ENCODE measurements around the gene SPOUT1.
A peak's percentile ranks its signal among the peaks of the same experiment; 100 is the strongest.

The SPOUT1 gene

DNA sequence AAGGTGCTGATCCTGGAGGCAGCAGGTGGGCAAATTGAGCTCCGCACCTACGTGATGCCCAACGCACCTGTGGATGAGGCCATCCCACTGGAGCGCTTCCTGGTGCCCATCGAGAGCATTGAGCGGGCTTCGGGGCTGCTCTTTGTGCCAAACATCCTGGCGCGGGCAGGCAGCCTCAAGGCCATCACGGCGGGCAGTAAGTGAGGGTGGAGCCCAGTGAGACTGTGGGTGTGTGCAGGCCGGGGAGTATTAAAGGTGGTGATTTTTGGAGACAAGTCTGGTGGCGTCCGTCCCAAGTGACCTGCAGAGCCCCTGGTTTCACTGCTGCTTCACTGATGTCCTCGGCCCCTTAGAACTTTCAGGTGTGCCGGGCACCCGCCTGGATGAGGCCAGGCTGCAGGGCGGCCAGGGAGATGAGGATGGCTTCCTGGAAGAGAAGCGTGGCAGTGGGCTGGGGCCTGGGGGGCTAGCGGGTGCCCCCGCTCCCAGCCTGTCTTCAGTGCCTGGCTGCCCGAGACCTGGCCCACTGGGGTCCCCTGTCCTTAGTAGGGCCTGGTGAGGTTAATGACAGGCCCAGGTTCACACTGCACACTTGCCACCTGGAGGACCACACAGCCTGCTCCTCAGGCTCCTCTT lies 7.1 kb downstream of the SPOUT1 start:
- H3K27me3 ChIP-seq (replicated peaks; ENCODE audit: control insufficient read depth, insufficient read depth, low read length, poor library complexity, severe bottlenecking) = no peaks in the 10 kb centered on the region
- H3K4me1 ChIP-seq (ENCODE audit: control insufficient read depth, insufficient read depth, low read length, poor library complexity, severe bottlenecking) = peaks cover 4% of the 10 kb centered on the region
- H3K36me3 ChIP-seq (ENCODE audit: control insufficient read depth, insufficient read depth, low read length) = peaks cover 50% of the 10 kb centered on the region
- no peak overlapping the region for H3K27ac ChIP-seq (ENCODE audit: insufficient read depth, low read length, poor library complexity, severe bottlenecking)
- no peak overlapping the region for H3K4me3 ChIP-seq (ENCODE audit: insufficient read depth, low read depth, low read length, poor library complexity, severe bottlenecking)
- no peak for DNase-seq
- no peaks in the 10 kb centered on the region for H3K9me3 ChIP-seq (ENCODE audit: control insufficient read depth, low read length)

DNA sequence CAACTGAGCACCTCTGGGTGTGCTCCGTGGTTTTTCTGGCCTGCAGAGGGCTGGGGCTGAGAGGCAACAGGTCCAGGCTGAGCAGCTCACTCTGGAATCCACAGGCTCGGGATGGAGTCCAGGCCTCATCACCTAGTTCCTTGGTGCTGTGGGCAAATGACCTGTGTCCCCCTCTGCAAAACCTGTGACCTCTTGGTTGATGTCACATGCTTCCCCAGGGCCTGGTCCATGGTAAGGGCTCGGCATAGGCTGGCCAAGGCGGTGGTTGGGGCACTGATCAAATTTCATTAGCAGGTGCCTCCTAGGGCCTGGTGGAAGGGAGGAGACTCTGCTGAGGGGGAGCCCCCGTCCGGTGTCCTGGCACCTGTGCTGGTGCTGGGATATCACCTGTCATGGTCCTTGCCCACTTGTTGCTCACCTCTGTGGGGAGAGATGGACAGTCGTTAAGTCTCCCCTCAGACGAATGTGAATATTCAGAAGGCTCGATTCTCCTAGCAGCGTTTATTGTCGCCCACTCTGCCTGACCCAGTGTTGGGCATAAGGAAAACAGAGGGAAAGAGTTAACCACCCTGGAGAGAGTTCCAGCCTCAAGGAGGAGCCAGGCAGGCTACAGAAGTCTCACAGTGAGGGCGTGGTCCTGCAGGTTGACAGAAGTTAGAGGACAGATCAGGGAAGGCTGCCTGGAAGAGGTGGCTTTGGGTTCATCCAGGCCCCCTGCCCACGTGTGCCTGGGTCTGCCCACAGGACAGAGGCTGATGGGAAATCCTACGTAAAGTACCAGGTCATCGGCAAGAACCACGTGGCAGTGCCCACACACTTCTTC lies 7.8 kb downstream of the SPOUT1 start:
- Histone ChIP-seq H3K4me3 (ENCODE audit: insufficient read depth, low read depth, low read length, poor library complexity, severe bottlenecking) (no peak overlapping the region), H3K9me3 (ENCODE audit: control insufficient read depth, low read length) (no peaks in the 10 kb centered on the region), H3K27ac (ENCODE audit: insufficient read depth, low read length, poor library complexity, severe bottlenecking) (no peak overlapping the region), H3K4me1 (ENCODE audit: control insufficient read depth, insufficient read depth, low read length, poor library complexity, severe bottlenecking) (peaks cover 4% of the 10 kb centered on the region), H3K27me3 (replicated peaks; ENCODE audit: control insufficient read depth, insufficient read depth, low read length, poor library complexity, severe bottlenecking) (no peaks in the 10 kb centered on the region), H3K36me3 (ENCODE audit: control insufficient read depth, insufficient read depth, low read length) (peaks cover 43% of the 10 kb centered on the region)
- DNase-seq = no peak

DNA sequence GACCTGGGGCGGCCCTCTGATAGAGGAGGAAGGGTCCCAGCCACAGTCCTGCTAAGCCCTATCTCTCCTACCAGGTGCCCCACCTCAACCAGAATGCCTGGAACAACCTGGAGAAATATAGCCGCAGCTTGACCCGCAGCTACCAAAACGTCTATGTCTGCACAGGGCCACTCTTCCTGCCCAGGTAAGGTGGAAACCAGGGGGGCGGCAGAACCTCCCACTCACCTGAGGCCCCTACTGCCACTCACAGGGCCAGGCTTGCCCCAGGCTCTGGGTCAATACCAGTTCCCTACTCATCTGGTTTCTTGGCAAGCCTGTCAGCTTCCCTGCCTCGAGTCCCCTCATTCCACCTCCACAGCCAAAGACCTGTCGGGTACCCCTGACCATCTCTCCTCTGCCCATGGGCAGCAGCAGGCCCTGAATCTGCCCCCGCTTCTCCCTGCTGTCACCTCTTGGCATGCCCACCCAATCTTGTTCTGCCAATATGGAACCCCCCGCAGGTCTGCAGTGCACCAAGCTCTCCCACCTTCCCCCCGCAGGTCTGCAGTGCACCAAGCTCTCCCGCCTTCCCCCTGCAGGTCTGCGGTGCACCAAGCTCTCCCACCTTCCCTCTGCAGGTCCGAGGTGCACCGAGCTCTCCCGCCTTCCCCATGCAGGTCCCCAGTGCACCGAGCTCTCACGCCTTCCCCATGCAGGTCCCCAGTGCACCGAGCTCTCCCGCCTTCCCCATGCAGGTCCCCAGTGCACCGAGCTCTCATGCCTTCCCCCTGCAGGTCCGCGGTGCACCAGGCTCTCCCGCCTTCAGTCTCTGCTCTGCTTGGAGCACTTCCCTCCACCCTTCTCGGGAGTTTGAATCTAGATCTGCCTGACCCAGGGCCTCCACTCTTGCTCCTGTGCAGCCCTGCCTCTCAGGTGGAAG lies 8.7 kb downstream of the SPOUT1 start:
- H3K27ac ChIP-seq (ENCODE audit: insufficient read depth, low read length, poor library complexity, severe bottlenecking) = no peak overlapping the region
- peaks cover 34% of the 10 kb centered on the region for H3K36me3 ChIP-seq (ENCODE audit: control insufficient read depth, insufficient read depth, low read length)
- DNase-seq = no peak
- no peak overlapping the region for H3K4me3 ChIP-seq (ENCODE audit: insufficient read depth, low read depth, low read length, poor library complexity, severe bottlenecking)
- no peaks in the 10 kb centered on the region for H3K9me3 ChIP-seq (ENCODE audit: control insufficient read depth, low read length)
- peaks cover 4% of the 10 kb centered on the region for H3K4me1 ChIP-seq (ENCODE audit: control insufficient read depth, insufficient read depth, low read length, poor library complexity, severe bottlenecking)
- no peaks in the 10 kb centered on the region for H3K27me3 ChIP-seq (replicated peaks; ENCODE audit: control insufficient read depth, insufficient read depth, low read length, poor library complexity, severe bottlenecking)

DNA sequence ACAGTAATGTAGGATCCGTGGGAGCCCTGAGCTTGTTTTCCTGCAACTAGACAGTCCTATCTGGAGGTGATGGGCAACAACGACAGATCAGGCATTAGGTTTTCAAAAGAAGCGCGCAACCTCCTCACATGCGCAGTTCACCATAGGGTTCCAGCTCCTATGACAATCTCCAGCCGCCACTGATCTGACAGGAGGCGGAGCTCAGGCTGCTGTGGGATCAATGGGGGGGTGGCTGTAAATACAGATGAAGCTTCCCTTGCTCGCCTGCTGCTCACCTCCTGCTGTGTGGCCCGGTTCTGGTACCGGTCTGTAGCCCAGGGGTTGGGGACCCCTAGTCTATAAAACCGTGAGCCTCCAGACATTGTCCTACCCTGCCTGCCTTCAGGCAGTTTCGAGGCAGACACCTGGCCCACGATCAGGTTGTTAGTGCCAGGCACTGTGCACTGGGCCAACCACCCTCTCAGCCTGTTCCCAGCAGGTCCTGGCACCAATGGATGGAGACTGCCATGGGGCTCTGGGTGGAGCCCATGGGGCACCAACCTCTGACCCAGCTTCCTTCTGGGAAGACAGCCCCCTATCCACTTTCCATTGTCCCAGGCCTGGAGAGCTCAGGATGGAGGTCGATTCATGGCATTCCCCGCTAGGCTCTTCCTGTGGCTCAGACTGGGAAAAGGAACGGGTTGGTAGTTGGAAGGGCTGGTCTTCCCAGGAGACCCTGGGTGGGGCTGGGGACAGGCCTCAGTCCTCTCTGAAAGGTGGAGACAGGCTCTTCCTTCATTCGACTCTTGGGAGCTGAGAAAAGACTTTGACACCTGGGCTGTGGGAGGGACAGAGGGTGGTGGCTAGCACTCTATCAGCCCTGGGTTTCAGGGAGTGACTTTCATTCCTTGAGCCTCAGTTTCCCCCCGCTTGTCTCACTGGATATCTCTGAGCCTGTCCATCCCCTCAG lies 9.6 kb downstream of the SPOUT1 start:
- DNase-seq = no peak
- H3K4me3 ChIP-seq (ENCODE audit: insufficient read depth, low read depth, low read length, poor library complexity, severe bottlenecking) = no peak overlapping the region
- H3K36me3 ChIP-seq (ENCODE audit: control insufficient read depth, insufficient read depth, low read length) = peaks cover 30% of the 10 kb centered on the region
- no peaks in the 10 kb centered on the region for H3K27me3 ChIP-seq (replicated peaks; ENCODE audit: control insufficient read depth, insufficient read depth, low read length, poor library complexity, severe bottlenecking)
- H3K27ac ChIP-seq (ENCODE audit: insufficient read depth, low read length, poor library complexity, severe bottlenecking) = no peak overlapping the region
- H3K4me1 ChIP-seq (ENCODE audit: control insufficient read depth, insufficient read depth, low read length, poor library complexity, severe bottlenecking) = peaks cover 4% of the 10 kb centered on the region
- no peaks in the 10 kb centered on the region for H3K9me3 ChIP-seq (ENCODE audit: control insufficient read depth, low read length)

DNA sequence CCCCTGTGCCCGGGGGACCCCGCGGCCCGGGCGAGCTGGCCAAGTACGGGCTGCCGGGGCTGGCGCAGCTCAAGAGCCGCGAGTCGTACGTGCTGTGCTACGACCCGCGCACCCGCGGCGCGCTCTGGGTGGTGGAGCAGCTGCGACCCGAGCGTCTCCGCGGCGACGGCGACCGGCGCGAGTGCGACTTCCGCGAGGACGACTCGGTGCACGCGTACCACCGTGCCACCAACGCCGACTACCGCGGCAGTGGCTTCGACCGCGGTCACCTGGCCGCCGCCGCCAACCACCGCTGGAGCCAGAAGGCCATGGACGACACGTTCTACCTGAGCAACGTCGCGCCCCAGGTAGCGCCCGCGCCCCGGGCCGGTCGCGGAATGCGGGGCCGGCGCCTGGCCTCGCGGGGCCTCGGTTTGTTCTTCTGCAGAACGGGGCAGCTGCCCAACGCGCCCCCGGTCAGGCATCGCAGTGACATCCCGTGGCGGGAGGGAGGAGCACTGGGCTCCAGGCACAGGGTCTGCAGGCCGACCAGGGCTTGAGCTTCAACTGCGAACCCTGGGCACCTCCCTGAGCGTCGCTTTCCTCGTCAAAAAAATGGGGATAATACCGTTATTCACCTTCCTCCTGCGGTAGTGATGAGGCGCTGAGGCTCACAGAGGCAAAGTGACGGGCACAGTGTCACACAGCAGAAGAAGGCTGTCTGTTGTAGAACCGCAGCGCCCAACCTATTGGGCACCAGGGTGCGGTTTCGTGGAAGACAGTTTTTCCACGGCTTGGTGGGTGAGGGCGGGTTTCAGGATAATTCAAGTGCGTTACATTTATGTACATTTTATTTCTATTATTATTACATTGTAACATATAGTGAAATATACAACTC lies 10.5 kb downstream of the SPOUT1 start:
- Histone ChIP-seq H3K36me3 (ENCODE audit: control insufficient read depth, insufficient read depth, low read length) (peaks cover 21% of the 10 kb centered on the region), H3K4me1 (ENCODE audit: control insufficient read depth, insufficient read depth, low read length, poor library complexity, severe bottlenecking) (peaks cover 4% of the 10 kb centered on the region), H3K4me3 (ENCODE audit: insufficient read depth, low read depth, low read length, poor library complexity, severe bottlenecking) (peak overlapping the region; percentile 62), H3K9me3 (ENCODE audit: control insufficient read depth, low read length) (no peaks in the 10 kb centered on the region), H3K27me3 (replicated peaks; ENCODE audit: control insufficient read depth, insufficient read depth, low read length, poor library complexity, severe bottlenecking) (no peaks in the 10 kb centered on the region), H3K27ac (ENCODE audit: insufficient read depth, low read length, poor library complexity, severe bottlenecking) (peak overlapping the region; percentile 63)
- DNase-seq = peak; percentile 2 to 24 (median 24)

DNA sequence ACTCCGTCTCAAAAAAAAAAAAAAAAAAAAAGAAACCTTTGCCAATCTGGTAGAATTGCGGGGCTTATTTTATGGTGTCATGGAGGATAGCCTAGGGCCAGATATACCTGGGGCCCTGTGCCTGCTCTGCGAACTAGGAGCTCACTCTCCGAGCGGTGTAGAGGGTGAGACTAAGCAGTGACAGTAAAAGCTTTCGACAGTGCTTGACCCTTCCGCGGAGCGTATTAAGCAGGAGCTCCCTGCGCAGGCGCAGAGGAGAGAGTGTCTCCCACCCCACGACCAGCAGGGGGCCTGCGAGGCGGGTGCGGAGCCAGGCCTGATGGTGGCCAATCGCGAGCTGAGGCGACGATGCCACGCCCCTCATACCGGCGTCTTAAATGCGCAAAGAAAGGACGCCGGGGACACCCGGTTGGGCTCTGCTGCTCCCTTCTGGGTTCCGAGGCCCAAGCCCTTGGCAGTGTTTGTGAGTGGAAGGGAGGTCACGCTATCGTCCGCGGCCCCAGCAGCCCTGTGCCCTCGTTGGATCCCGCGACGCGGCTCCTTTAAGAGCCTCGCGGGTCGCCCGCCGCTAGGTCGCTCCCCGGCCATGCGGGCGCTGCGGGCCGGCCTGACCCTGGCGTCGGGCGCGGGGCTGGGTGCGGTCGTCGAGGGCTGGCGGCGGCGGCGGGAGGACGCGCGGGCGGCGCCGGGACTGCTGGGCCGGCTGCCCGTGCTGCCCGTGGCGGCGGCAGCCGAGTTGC lies 11.3 kb downstream of the SPOUT1 start, which contains the start of gene ENDOG:
TSS of gene ENDOG (plus strand) at position 402 of the 740 bp plus-strand sequence. CDS start at position 587, 185 bp downstream.
- peaks cover 13% of the 10 kb centered on the region for H3K36me3 ChIP-seq (ENCODE audit: control insufficient read depth, insufficient read depth, low read length)
- DNase-seq = peak; percentile 92 to 97 (median 94)
- peak within 1 kb of the TSS; percentile 63 for H3K27ac ChIP-seq (ENCODE audit: insufficient read depth, low read length, poor library complexity, severe bottlenecking)
- no peaks in the 10 kb centered on the region for H3K9me3 ChIP-seq (ENCODE audit: control insufficient read depth, low read length)
- H3K27me3 ChIP-seq (replicated peaks; ENCODE audit: control insufficient read depth, insufficient read depth, low read length, poor library complexity, severe bottlenecking) = no peaks in the 10 kb centered on the region
- H3K4me3 ChIP-seq (ENCODE audit: insufficient read depth, low read depth, low read length, poor library complexity, severe bottlenecking) = peak within 1 kb of the TSS; percentile 62
- H3K4me1 ChIP-seq (ENCODE audit: control insufficient read depth, insufficient read depth, low read length, poor library complexity, severe bottlenecking) = peaks cover 4% of the 10 kb centered on the region

DNA sequence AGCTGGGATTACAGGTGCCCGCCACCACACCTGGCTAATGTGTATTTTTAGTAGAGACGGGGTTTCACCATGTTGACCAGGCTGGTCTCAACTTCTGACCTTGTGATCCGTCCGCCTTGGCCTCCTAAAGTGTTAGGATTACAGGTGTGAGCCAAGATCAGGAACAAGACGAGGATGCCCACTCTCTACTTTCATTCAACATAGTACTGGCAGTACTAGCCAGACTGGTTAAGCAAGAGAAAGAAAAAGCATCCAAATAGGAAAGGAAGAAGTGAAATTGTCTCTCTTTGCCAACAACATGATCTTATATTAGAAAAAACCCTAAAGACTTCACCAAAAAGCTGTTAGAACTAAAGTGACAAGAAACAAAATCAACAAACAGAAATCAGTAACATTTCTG lies 18.7 kb downstream of the SPOUT1 start:
- Histone ChIP-seq H3K27ac (ENCODE audit: insufficient read depth, low read length, poor library complexity, severe bottlenecking) (no peak overlapping the region), H3K27me3 (replicated peaks; ENCODE audit: control insufficient read depth, insufficient read depth, low read length, poor library complexity, severe bottlenecking) (no peaks in the 10 kb centered on the region), H3K9me3 (ENCODE audit: control insufficient read depth, low read length) (no peaks in the 10 kb centered on the region), H3K4me3 (ENCODE audit: insufficient read depth, low read depth, low read length, poor library complexity, severe bottlenecking) (no peak overlapping the region), H3K4me1 (ENCODE audit: control insufficient read depth, insufficient read depth, low read length, poor library complexity, severe bottlenecking) (no peaks in the 10 kb centered on the region), H3K36me3 (ENCODE audit: control insufficient read depth, insufficient read depth, low read length) (peaks cover 18% of the 10 kb centered on the region)
- no peak for DNase-seq

DNA sequence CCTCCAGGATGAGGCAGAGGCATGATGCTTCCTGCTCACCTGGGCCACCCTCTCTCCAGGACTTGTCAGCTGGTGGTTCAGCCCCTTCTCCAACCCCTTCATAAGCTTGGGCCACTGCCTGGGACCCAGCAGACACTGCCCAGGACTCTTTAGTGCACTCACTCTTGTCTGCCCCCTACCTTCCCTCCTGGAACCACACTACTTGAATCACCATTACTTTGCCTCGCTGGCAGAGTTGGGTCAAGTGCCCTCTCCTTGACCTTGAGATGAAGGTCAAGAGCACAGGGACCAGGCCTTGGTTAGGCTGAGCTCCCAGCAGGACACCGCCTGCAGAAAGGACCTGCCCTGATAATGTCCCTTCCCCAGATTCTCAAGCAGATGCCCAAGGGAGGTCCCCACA lies 19.8 kb downstream of the SPOUT1 start:
- Histone ChIP-seq H3K36me3 (ENCODE audit: control insufficient read depth, insufficient read depth, low read length) (peaks cover 27% of the 10 kb centered on the region), H3K4me3 (ENCODE audit: insufficient read depth, low read depth, low read length, poor library complexity, severe bottlenecking) (no peak overlapping the region), H3K27ac (ENCODE audit: insufficient read depth, low read length, poor library complexity, severe bottlenecking) (no peak overlapping the region), H3K9me3 (ENCODE audit: control insufficient read depth, low read length) (no peaks in the 10 kb centered on the region), H3K4me1 (ENCODE audit: control insufficient read depth, insufficient read depth, low read length, poor library complexity, severe bottlenecking) (no peaks in the 10 kb centered on the region), H3K27me3 (replicated peaks; ENCODE audit: control insufficient read depth, insufficient read depth, low read length, poor library complexity, severe bottlenecking) (no peaks in the 10 kb centered on the region)
- DNase-seq = no peak
